ENCODE data around the gene GTF2H4. TPM values are rescaled to one million over a fixed set of nuclear protein-coding genes. Genes with fewer than 3 reads are reported as not detected.

GTF2H4 gene
- total RNA-seq, 2 donors from 2014 or later, result 14.9 to 42.2 TPM

- H3K36me3 ChIP-seq, result no peaks in the 10 kb centered on the region
- H3K27ac ChIP-seq, result no peak overlapping the region
- DNase-seq (ENCODE audit: low spot score) (no peak), ATAC-seq (ENCODE audit: insufficient number of reproducible peaks, low FRiP score, low read depth) (no peak)
- no peak for TF ChIP-seq CTCF (IDR thresholded peaks at IDR 0.05)
- H3K27me3 ChIP-seq (replicated peaks; ENCODE audit: insufficient read depth), result no peaks in the 10 kb centered on the region
- peaks cover 0 to 11% of the 10 kb centered on the region in 2 donors for H3K4me1 ChIP-seq (ENCODE audit: control insufficient read depth in 1 of 2, low read depth in 2 of 2)
- H3K9me3 ChIP-seq, result no peaks in the 10 kb centered on the region
- peak overlapping the region; percentile 61 for H3K4me3 ChIP-seq
Observed at GRCh38 chr6:30955367-30956042, 47.5 kb downstream of the GTF2H4 start.

- Histone ChIP-seq H3K27ac (no peak overlapping the region), H3K36me3 (no peaks in the 10 kb centered on the region), H3K27me3 (replicated peaks; ENCODE audit: insufficient read depth) (no peaks in the 10 kb centered on the region), H3K4me3 (no peak overlapping the region), H3K4me1 (ENCODE audit: control insufficient read depth in 1 of 2, low read depth in 2 of 2) (peaks cover 0 to 11% of the 10 kb centered on the region in 2 donors), H3K9me3 (no peaks in the 10 kb centered on the region)
- TF ChIP-seq CTCF (IDR thresholded peaks at IDR 0.05), result no peak
- DNase-seq (ENCODE audit: low spot score), result no peak
- ATAC-seq (ENCODE audit: insufficient number of reproducible peaks, low FRiP score, low read depth), result no peak
Observed at GRCh38 chr6:30957716-30958115, 49.7 kb downstream of the GTF2H4 start.

GRCh38 chr6:30960907-30961673 is 53.1 kb downstream of the GTF2H4 start:
- H3K9me3 ChIP-seq, result no peaks in the 10 kb centered on the region
- no peaks in the 10 kb centered on the region for H3K4me1 ChIP-seq (ENCODE audit: control insufficient read depth in 1 of 2, low read depth in 2 of 2)
- no peak overlapping the region for H3K27ac ChIP-seq
- no peak overlapping the region for H3K4me3 ChIP-seq
- ATAC-seq (ENCODE audit: insufficient number of reproducible peaks, low FRiP score, low read depth) (no peak), DNase-seq (ENCODE audit: low spot score) (no peak)
- H3K36me3 ChIP-seq, result no peaks in the 10 kb centered on the region
- no peak for TF ChIP-seq CTCF (IDR thresholded peaks at IDR 0.05)
- H3K27me3 ChIP-seq (replicated peaks; ENCODE audit: insufficient read depth), result no peaks in the 10 kb centered on the region

- H3K9me3 ChIP-seq, result no peaks in the 10 kb centered on the region
- H3K4me1 ChIP-seq (ENCODE audit: control insufficient read depth in 1 of 2, low read depth in 2 of 2), result no peaks in the 10 kb centered on the region
- H3K27ac ChIP-seq, result no peak overlapping the region
- no peak for TF ChIP-seq CTCF (IDR thresholded peaks at IDR 0.05)
- DNase-seq (ENCODE audit: low spot score), result no peak
- no peak overlapping the region for H3K4me3 ChIP-seq
- no peaks in the 10 kb centered on the region for H3K36me3 ChIP-seq
- H3K27me3 ChIP-seq (replicated peaks; ENCODE audit: insufficient read depth), result no peaks in the 10 kb centered on the region
- ATAC-seq (ENCODE audit: insufficient number of reproducible peaks, low FRiP score, low read depth), result no peak
Observed at GRCh38 chr6:30962716-30963115, 54.7 kb downstream of the GTF2H4 start.

GRCh38 chr6:30963641-30964040 is 55.6 kb downstream of the GTF2H4 start:
- Histone ChIP-seq H3K27ac (no peak overlapping the region), H3K4me3 (no peak overlapping the region), H3K4me1 (ENCODE audit: control insufficient read depth in 1 of 2, low read depth in 2 of 2) (no peaks in the 10 kb centered on the region), H3K27me3 (replicated peaks; ENCODE audit: insufficient read depth) (no peaks in the 10 kb centered on the region), H3K9me3 (no peaks in the 10 kb centered on the region), H3K36me3 (no peaks in the 10 kb centered on the region)
- DNase-seq (ENCODE audit: low spot score) (no peak), ATAC-seq (ENCODE audit: insufficient number of reproducible peaks, low FRiP score, low read depth) (no peak)
- no peak for TF ChIP-seq CTCF (IDR thresholded peaks at IDR 0.05)

Other genes with a start within 250 kb of the GTF2H4 start
- 10 to 100 TPM; 27.4 to 55.2 TPM for gene DHX16, start 235.2 kb upstream of the GTF2H4 start, total RNA-seq
- 10 to 100 TPM; 65.7 to 88.2 TPM for gene PPP1R18, start 221.6 kb upstream of the GTF2H4 start, total RNA-seq
- gene NRM, start 217.2 kb upstream of the GTF2H4 start, total RNA-seq, result 10 to 100 TPM in 1 of 2 donors, 1 to 10 TPM in 1; 2.3 to 17.1 TPM
- gene MDC1, start 190.9 kb upstream of the GTF2H4 start, total RNA-seq, result 10 to 100 TPM; 16.6 to 22.6 TPM
- 100 to 1,000 TPM; 172 to 243 TPM for gene TUBB, start 187.9 kb upstream of the GTF2H4 start, total RNA-seq
- 100 to 1,000 TPM; 135 to 177 TPM for gene FLOT1, start 165.5 kb upstream of the GTF2H4 start, total RNA-seq
- 10 to 100 TPM; 43.5 to 43.8 TPM for gene IER3, start 163.7 kb upstream of the GTF2H4 start, total RNA-seq
- 10 to 100 TPM; 22.1 to 23.8 TPM for gene DDR1, start 23.7 kb upstream of the GTF2H4 start, total RNA-seq
- 10 to 100 TPM; 20.2 to 26.0 TPM for gene VARS2, start 6.0 kb downstream of the GTF2H4 start, total RNA-seq
- not detected for gene SFTA2, start 24.0 kb downstream of the GTF2H4 start, total RNA-seq
- 10 to 100 TPM in 1 of 2 donors, not detected in 1; 13.8 TPM for gene MUCL3, start 32.8 kb downstream of the GTF2H4 start, total RNA-seq
- not detected for gene MUC21, start 75.5 kb downstream of the GTF2H4 start, total RNA-seq
- not detected for gene MUC22, start 102.3 kb downstream of the GTF2H4 start, total RNA-seq
- gene C6orf15, start 204.4 kb downstream of the GTF2H4 start, total RNA-seq, result not detected
- 1 to 10 TPM; 3.7 to 6.8 TPM for gene PSORS1C1, start 206.6 kb downstream of the GTF2H4 start, total RNA-seq
- gene CDSN, start 212.2 kb downstream of the GTF2H4 start, total RNA-seq, result 1 to 10 TPM in 1 of 2 donors, under 1 TPM in 1; 0.28 to 1.6 TPM
- not detected for gene PSORS1C2, start 230.9 kb downstream of the GTF2H4 start, total RNA-seq
- 10 to 100 TPM; 11.1 to 31.6 TPM for gene CCHCR1, start 249.6 kb downstream of the GTF2H4 start, total RNA-seq

Measured in thoracic aorta (tissue), 2 donors.